Fibroblast of mammary gland (primary cell): Measurements from ENCODE around the gene DCLK2.

Experiments used
- DNase-seq: peaks from one replicate; pipeline ENCODE4 v3.0.0-alpha.2; 2010; ENCODE audit warnings: low read depth
- H3K4me3 ChIP-seq: 2 replicates; pipeline ENCODE4 v1.5.1; 2011; ENCODE audit warnings: low read depth, mild to moderate bottlenecking, low read length, moderate library complexity; ENCODE audit not compliant: control insufficient read depth
- CTCF ChIP-seq: conservative IDR thresholded peaks from 2 replicates; pipeline ENCODE4 v1.5.1; 2011; ENCODE audit warnings: low read depth, low read length, inconsistent platforms; ENCODE audit not compliant: control insufficient read depth, insufficient read depth

Gene DCLK2

GRCh38 chr4:150114641-150115040 is 36.4 kb downstream of the DCLK2 start:
- no peak overlapping the region for H3K4me3 ChIP-seq
- TF ChIP-seq CTCF, result no peak
- DNase-seq, result no peak

GRCh38 chr4:150115851-150116250 is 37.6 kb downstream of the DCLK2 start:
- no peak for TF ChIP-seq CTCF
- H3K4me3 ChIP-seq, result no peak overlapping the region
- DNase-seq, result no peak

GRCh38 chr4:150116506-150116905 is 38.3 kb downstream of the DCLK2 start:
- no peak for TF ChIP-seq CTCF
- DNase-seq, result no peak
- no peak overlapping the region for H3K4me3 ChIP-seq

- peak; percentile 61 for DNase-seq
- H3K4me3 ChIP-seq, result no peak overlapping the region
- no peak for TF ChIP-seq CTCF
These were observed 38.8 kb downstream of the DCLK2 start for GRCh38 chr4:150117094-150117493.

DNA sequence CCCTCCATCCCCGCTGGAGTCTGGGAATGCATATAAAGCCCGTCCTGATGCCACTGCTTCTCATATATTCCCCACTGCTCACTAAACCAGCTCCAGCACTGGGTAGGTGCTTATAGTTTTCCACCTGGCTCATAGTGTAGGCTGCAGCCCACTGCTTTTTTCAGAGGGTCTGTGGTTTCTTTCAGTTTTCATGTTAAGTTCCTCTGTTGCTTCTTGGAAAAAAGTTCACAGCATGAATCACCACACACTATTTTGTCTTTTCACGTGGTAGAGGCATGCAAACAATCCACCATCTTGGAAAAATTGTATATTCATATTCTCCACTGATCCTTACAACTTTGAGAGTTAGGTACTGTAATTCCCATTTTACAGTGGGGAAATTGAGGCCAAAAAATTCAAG is 39.4 kb downstream of the DCLK2 start:
- no peak overlapping the region for H3K4me3 ChIP-seq
- no peak for TF ChIP-seq CTCF
- no peak for DNase-seq

DNA sequence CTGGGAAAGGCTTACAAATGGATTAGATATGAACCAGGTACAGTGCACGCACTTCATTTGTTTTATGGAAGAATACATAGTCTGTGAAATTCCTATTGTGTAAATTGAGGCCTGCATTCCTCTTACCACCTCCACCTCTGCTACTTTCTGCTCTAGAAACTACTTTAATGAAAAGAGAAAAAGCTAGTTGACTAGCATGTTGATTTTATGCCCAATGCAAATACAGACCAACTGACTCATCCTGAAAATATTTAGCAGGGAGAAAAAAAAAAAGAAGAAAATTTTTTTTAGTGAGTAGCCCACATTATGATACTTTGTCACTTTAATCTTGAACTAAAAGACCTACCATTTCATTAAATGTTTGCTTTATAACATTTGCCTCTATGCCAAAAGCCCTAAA is 41.2 kb downstream of the DCLK2 start:
- no peak overlapping the region for H3K4me3 ChIP-seq
- peak; percentile 45 for DNase-seq
- TF ChIP-seq CTCF, result no peak

DNA sequence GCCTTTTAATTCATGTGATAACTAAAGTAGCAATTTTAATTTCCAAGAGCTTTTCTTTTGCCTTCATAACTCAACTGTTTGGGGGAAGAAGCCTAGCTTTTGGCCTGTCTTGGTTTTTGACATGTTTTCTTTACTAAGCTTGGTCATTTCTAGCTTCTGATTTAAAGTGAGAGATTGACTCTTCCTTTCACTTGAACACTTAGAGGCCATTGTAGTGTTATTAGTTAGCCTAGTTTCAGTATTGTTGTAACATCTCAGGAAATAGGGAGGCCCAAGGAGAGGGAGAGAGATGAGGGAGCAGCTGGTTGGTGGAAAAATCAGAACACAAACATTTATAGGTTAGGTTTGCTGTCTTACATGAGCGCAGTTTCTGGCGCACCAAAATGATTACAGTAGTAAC is 44.8 kb downstream of the DCLK2 start:
- H3K4me3 ChIP-seq, result no peak overlapping the region
- DNase-seq, result no peak
- TF ChIP-seq CTCF, result no peak
